Body of pancreas (tissue), 4 donors: ENCODE data around the gene DUSP18.

Experiments used
- CTCF ChIP-seq, 7 experiments: fragments of 450-650 bp in 4 of 7; fragments of 200-600 bp in 3 of 7; sonication (generic) in 3 of 7; IDR thresholded peaks; one replicate each; pipeline ENCODE4 v1.5.1; 2016 to 2019; ENCODE audit warnings: antibody characterized with exemption in 7 of 7
- POLR2A ChIP-seq, 3 donors: fragments of 450-650 bp; IDR thresholded peaks; one replicate each; pipeline ENCODE4 v1.6.1; 2016; ENCODE audit warnings: antibody characterized with exemption in 3 of 3, mild to moderate bottlenecking in 2 of 3

GRCh38 chr22:30643055-30643875 is 24.4 kb downstream of the DUSP18 start:
- no peak for TF ChIP-seq CTCF (IDR thresholded peaks at IDR 0.05)
- TF ChIP-seq POLR2A (IDR thresholded peaks at IDR 0.05) = no peak
